Temporal lobe (tissue), 2 donors: ENCODE results near the gene DSG4. TPM values are rescaled to one million over a fixed set of nuclear protein-coding genes. Genes with fewer than 3 reads are reported as not detected.

Source experiments
- small RNA-seq: library from RNA; depleted of rRNA; stranded (forward); fragments of <200 nt; gene quantifications from one replicate; pipeline ENCODE3, GENCODE V24; 2014; ENCODE audit warnings: low replicate concordance
- total RNA-seq: library from RNA; depleted of rRNA; stranded (reverse); fragments of >200 nt; gene quantifications from one replicate; pipeline ENCODE4 v1.2.3, GENCODE V29; 2014

The DSG4 gene
- total RNA-seq, 1 donor from 2014 or later: not detected

Small RNAs within 50 kb of the gene (small RNA-seq; reads per million reads assigned to genes)
- gene RF00019 (not detected), gene RNU6-167P (not detected)

Other genes with a start within 250 kb of the DSG4 start
- 0.25 TPM for gene DSC1, start 213.9 kb upstream of the DSG4 start, total RNA-seq
- gene DSG1, start 58.6 kb upstream of the DSG4 start, total RNA-seq: 0.49 TPM
- gene DSG3, start 71.0 kb downstream of the DSG4 start, total RNA-seq: under 0.01 TPM
- 3.2 TPM for gene DSG2, start 121.4 kb downstream of the DSG4 start, total RNA-seq
- gene TTR, start 215.1 kb downstream of the DSG4 start, total RNA-seq: 0.25 TPM